Measurements from ENCODE around the gene LCP1. TPM values are rescaled to one million over a fixed set of nuclear protein-coding genes. Genes with fewer than 3 reads are reported as not detected.

The LCP1 gene
- total RNA-seq, 1 donor from 2014 or later, result 1.2 TPM

GRCh38 chr13:46173656-46174055, 8.3 kb downstream of the LCP1 start:
- H3K9me3 Mint-ChIP-seq (ENCODE audit: low read depth), result no peaks in the 10 kb centered on the region
- H3K27me3 Mint-ChIP-seq (ENCODE audit: low read depth), result no peaks in the 10 kb centered on the region
- H3K27ac Mint-ChIP-seq (ENCODE audit: unreplicated experiment), result no peak overlapping the region
- H3K4me1 Mint-ChIP-seq (ENCODE audit: low read depth), result peaks cover 11% of the 10 kb centered on the region
- H3K36me3 Mint-ChIP-seq (ENCODE audit: low read depth), result no peaks in the 10 kb centered on the region
- no peak for DNase-seq (ENCODE audit: low spot score)
- H3K4me3 Mint-ChIP-seq (ENCODE audit: unreplicated experiment), result no peak overlapping the region
- TF ChIP-seq, protein P1, sequence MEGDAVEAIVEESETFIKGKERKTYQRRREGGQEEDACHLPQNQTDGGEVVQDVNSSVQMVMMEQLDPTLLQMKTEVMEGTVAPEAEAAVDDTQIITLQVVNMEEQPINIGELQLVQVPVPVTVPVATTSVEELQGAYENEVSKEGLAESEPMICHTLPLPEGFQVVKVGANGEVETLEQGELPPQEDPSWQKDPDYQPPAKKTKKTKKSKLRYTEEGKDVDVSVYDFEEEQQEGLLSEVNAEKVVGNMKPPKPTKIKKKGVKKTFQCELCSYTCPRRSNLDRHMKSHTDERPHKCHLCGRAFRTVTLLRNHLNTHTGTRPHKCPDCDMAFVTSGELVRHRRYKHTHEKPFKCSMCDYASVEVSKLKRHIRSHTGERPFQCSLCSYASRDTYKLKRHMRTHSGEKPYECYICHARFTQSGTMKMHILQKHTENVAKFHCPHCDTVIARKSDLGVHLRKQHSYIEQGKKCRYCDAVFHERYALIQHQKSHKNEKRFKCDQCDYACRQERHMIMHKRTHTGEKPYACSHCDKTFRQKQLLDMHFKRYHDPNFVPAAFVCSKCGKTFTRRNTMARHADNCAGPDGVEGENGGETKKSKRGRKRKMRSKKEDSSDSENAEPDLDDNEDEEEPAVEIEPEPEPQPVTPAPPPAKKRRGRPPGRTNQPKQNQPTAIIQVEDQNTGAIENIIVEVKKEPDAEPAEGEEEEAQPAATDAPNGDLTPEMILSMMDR (IDR thresholded peaks at IDR 0.05), result no peak

DNA sequence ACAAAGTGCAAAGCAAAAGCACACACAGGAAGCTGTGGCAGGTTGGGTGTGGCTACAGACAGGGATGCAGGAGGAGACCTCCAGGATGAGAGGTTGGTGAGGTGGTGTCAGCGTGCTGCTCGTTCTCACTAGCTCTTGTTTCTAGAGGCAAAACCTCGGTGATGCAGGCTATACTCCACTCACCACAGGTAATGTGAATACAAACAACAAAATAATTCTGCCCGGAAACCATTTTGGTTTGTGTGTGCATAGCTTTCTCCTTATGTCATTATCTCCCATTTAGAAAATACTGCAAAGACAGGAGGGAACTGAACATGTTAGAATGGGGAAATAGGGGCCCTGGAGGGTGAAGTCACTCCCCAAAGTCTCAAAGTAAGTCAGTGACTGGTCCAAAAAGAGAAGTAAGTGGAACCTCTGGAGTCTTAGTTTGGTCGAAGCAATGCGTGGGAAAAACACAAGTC, 9.4 kb downstream of the LCP1 start:
- Mint-ChIP-seq H3K4me1 (ENCODE audit: low read depth) (peaks cover 16% of the 10 kb centered on the region), H3K9me3 (ENCODE audit: low read depth) (no peaks in the 10 kb centered on the region), H3K36me3 (ENCODE audit: low read depth) (no peaks in the 10 kb centered on the region), H3K4me3 (ENCODE audit: unreplicated experiment) (no peak overlapping the region), H3K27me3 (ENCODE audit: low read depth) (no peaks in the 10 kb centered on the region), H3K27ac (ENCODE audit: unreplicated experiment) (no peak overlapping the region)
- TF ChIP-seq, protein P1 (IDR thresholded peaks at IDR 0.05), result no peak
- no peak for DNase-seq (ENCODE audit: low spot score)

DNA sequence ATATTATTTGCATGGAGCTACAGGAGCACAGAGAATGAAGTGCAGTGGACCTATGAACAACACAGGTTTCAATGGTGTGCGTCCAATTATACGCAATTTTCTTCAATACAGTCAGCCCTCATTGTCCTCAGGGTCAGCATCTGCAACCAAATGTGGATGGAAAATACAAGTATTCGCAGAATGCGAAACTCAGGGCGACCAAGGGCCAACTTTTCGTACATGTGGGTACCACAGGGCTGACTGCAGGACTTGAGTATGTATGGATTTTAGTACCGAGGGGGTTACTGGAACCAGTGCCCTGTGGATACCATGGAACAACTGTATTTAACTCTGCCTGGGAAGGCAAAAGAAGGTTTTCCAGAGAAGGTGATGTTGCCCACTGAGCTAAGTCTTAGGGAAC, 10.2 kb downstream of the LCP1 start:
- no peak overlapping the region for H3K4me3 Mint-ChIP-seq (ENCODE audit: unreplicated experiment)
- peaks cover 16% of the 10 kb centered on the region for H3K4me1 Mint-ChIP-seq (ENCODE audit: low read depth)
- H3K36me3 Mint-ChIP-seq (ENCODE audit: low read depth), result no peaks in the 10 kb centered on the region
- TF ChIP-seq, protein P1 (IDR thresholded peaks at IDR 0.05), result no peak
- DNase-seq (ENCODE audit: low spot score), result no peak
- H3K9me3 Mint-ChIP-seq (ENCODE audit: low read depth), result no peaks in the 10 kb centered on the region
- H3K27ac Mint-ChIP-seq (ENCODE audit: unreplicated experiment), result no peak overlapping the region
- no peaks in the 10 kb centered on the region for H3K27me3 Mint-ChIP-seq (ENCODE audit: low read depth)

DNA sequence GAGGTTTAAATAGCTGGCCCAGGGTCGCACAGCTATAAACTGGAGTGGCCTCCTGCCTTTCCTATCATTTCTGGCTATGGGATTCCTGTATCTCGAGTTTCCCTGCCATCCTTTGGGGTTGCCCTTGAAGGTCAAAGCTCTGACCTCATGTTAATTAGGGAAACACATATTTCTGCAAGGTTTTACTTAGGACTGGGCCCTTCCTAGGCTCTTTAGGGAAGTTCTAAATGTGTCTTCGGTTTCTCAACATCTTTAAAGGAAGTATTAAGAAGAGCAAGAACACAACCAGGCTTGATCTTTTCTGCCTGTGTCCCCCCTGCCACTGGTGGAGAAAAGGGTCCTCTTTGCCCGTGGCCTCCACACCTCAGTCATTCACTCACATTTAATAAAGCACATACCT, 10.8 kb downstream of the LCP1 start:
- no peak overlapping the region for H3K27ac Mint-ChIP-seq (ENCODE audit: unreplicated experiment)
- no peaks in the 10 kb centered on the region for H3K36me3 Mint-ChIP-seq (ENCODE audit: low read depth)
- TF ChIP-seq, protein P1 (IDR thresholded peaks at IDR 0.05), result no peak
- peaks cover 16% of the 10 kb centered on the region for H3K4me1 Mint-ChIP-seq (ENCODE audit: low read depth)
- no peaks in the 10 kb centered on the region for H3K9me3 Mint-ChIP-seq (ENCODE audit: low read depth)
- no peaks in the 10 kb centered on the region for H3K27me3 Mint-ChIP-seq (ENCODE audit: low read depth)
- no peak overlapping the region for H3K4me3 Mint-ChIP-seq (ENCODE audit: unreplicated experiment)
- no peak for DNase-seq (ENCODE audit: low spot score)

DNA sequence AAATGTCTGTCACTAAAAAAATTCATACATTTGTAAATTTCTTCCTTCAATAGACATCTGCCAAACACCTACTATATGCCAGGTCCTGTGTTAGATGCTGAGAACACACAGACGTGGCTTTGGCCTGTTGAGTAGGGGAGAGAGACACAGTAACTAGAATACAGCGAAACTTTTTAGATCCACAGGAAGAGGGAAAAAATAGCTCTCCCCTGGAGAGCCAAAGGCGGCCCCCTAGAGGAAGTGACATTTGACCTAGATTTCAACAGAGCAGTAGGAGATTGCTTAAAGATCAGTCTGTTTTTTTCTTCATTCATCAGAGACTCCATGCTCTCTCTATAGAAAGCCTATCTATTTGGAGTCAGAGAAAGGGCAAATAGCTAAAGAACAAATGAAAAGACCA, 11.3 kb downstream of the LCP1 start:
- Mint-ChIP-seq H3K4me3 (ENCODE audit: unreplicated experiment) (no peak overlapping the region), H3K4me1 (ENCODE audit: low read depth) (peaks cover 16% of the 10 kb centered on the region), H3K27me3 (ENCODE audit: low read depth) (no peaks in the 10 kb centered on the region), H3K9me3 (ENCODE audit: low read depth) (no peaks in the 10 kb centered on the region), H3K36me3 (ENCODE audit: low read depth) (no peaks in the 10 kb centered on the region), H3K27ac (ENCODE audit: unreplicated experiment) (no peak overlapping the region)
- TF ChIP-seq, protein P1 (IDR thresholded peaks at IDR 0.05), result no peak
- DNase-seq (ENCODE audit: low spot score), result no peak
